NCI-H187 treated with DMSO at 0.1 percent for 48 hours (cell line): ENCODE results near the gene NUMA1.

Experiments
- DNase-seq: peaks from one replicate; lab custom pipeline; 2025; lab: John Stamatoyannopoulos, UW

The NUMA1 gene

DNA sequence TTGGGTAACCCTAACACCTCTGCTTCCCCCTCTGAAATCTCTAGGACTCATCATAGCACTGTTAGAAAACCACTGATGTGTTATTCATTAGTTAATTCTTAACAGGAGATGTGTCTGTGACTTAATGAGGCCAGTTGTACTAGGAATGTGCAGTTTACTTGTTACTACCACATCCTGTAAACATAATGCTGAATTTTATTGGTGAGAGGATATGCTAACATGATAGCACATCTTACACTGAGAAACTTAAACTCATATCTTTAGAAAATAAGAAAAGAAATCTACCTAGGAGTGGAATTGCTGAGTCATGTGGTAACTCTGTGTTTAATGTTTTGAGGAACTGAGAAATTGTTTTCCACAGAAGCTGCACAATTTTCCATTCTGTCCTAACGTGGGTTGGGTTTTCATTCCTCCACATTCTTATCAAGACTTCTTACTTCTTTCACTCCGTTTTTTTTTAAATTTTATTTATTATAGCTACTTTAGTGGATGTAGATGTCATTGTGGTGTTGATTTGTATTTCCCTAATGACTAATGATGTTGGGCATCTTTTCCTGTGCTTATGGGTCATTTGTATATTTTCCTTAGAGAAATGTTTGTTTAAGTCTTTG is 117.8 kb downstream of the NUMA1 start:
- no peak for DNase-seq

DNA sequence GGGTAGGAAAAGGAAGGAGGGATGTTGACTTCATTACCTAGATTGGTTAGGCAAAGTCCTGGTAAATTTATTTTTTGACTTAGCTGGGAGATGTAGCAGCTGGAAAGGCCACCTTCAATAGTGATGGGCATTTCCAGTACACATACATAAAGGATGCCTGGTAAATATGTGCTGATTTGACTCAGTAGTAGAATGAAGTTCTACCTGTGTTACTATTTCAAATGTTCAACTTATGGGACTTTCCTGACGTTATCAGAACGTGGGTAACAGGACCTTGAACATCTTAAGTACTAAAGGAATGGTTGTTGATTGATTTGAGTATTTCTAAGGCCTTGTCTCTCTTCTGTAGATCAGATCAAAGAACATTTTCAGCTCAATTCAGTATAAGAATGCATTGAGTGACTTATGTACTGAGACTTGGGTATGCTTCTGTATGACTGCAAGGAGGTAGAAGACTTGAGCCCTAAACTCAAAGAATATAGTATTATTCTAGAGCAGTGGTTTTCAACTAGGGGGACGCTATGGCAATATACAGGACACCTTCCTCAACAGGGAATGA is 124.4 kb downstream of the NUMA1 start:
- no peak for DNase-seq
